GM18951 (cell line): ENCODE results near the gene RAPGEF1.

Experiments used
- POLR2A ChIP-seq: IDR thresholded peaks from 4 replicates; pipeline ENCODE4 v1.6.1; 2011; ENCODE audit warnings: mild to moderate bottlenecking; ENCODE audit not compliant: insufficient read length, insufficient read depth; ENCODE audit errors: extremely low read depth
- in situ Hi-C: fragments of 300-500 bp; cut with MboI; formaldehyde crosslinking; loops from one replicate; pipeline ENCODE4 v1.12.0; 2022; ENCODE audit warnings: low sequenced_read_pairs, mixed read lengths, inconsistent platforms; ENCODE audit not compliant: unreplicated experiment

Gene RAPGEF1

DNA sequence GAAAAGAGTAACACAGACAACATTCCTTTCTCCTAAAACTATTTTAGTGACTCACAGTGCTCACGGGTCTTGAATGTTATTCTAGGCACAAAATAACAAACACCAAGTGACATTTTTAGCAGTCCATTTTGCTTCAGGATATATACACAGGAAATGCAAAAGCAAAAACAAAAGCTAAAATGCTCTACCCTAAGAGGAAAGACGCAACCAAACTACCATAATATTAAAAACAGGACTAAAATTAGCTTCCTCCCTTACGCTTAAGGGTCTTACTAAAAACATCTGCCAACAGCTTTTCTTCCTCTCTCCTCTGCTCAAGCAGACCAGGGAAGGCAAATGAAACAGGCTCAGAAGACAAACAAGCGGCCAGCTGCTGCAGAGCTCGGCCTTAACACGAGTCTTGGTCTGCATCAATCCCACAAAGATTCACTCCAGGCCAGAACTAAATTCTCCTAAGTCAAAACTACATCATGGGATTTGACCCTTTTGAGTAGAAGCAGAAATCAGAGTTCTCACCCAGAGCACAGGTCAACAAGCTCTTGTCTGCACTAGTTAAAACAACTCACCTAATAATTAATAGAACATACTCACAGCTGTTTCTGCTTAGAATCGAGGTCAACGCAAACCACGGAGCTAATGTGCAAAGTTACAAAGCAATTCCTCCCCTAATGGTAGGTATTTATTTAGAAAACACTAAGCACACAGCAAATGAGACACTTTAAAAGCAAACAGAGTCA is 62.3 kb downstream of the RAPGEF1 start:
- TF ChIP-seq POLR2A, result peak; percentile 32
- in situ Hi-C loops, result no loop called here

GRCh38 chr9:131677049-131677443 is 62.8 kb downstream of the RAPGEF1 start:
- TF ChIP-seq POLR2A, result no peak
- in situ Hi-C loops, result no loop called here

GRCh38 chr9:131676431-131676972 is 63.4 kb downstream of the RAPGEF1 start:
- in situ Hi-C loops, result no loop called here
- TF ChIP-seq POLR2A, result peak; percentile 45

DNA sequence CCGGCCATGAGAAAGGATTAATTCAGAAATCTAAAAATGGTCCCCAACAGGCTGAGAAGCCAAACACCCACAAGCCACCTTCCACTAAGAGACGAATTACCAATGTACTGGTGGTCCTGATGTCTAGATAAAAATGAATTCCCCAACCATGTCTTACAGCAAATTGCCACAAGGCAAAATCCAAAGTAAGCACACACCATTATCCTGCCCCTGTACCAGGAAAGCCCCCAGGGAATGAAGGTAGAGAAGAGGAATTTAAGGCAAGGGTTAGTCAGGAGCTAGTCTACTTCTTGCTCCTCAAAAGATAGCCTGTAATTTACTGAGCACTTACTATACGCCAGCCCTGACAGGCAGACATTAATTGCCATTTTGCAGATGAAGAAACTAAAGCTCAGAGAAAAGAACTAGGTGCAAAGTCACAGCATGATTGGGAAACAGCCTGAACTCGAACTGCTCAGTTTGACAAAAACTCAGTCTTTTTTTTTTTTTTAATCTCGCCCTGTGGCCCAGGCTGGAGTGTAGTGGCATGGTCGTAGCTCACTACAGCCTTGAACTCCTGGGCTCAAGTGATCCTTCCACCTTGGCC is 64.3 kb downstream of the RAPGEF1 start:
- TF ChIP-seq POLR2A, result no peak
- in situ Hi-C loops, result no loop called here

DNA sequence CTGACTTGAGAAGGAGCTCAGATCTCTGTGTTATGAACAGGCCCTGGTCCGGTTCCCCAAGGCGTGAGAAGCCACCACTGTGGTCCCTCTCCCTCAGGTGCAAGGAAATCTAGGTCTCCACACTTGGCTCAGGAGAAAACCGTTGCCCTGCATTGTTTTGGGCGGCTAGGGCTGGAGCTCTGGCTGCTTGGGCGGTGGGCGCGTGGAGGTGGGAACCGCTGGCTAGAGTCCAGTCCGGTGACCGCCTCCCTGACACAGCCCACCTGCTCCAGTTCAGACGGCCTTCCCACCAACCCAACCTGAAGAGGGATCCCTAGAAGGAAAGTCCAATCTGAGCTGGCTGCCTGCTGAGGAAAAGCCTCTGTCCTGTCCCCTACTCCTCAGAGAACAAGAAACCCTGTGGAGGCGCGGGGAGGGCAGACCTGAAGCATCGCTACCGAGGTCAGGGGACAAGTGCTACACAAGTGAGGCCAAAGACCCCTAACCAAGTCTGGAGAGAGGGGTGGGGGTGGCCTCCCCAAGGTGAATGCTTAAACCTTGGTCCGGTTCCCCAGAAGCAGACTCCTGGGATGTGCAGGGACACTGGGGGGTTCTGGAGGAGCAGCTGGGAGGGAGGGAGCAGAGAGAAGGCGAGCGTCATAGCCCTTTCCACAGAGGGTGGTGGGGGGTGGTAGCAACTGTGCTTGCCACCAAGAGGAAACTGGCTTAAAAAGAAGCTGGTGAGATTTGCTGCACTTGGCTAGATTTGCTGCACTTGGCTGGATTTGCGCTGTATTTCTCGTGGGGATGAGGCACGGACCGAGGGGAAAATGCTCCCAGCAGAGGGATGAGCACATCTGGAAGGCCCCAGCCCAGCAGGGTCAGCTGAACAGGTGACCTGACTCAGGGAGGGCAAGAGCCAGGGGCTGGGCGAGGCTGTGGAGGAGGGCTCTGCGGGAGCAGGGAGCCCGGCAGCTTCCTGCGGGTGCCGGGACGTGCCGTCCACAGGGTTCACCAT is 65.2 kb downstream of the RAPGEF1 start:
- no peak for TF ChIP-seq POLR2A
- in situ Hi-C loops, result no loop called here

GRCh38 chr9:131673531-131673930 is 66.3 kb downstream of the RAPGEF1 start:
- in situ Hi-C loops, result no loop called here
- no peak for TF ChIP-seq POLR2A

GRCh38 chr9:131673068-131673467 is 66.8 kb downstream of the RAPGEF1 start:
- no peak for TF ChIP-seq POLR2A
- in situ Hi-C loops, result no loop called here

DNA sequence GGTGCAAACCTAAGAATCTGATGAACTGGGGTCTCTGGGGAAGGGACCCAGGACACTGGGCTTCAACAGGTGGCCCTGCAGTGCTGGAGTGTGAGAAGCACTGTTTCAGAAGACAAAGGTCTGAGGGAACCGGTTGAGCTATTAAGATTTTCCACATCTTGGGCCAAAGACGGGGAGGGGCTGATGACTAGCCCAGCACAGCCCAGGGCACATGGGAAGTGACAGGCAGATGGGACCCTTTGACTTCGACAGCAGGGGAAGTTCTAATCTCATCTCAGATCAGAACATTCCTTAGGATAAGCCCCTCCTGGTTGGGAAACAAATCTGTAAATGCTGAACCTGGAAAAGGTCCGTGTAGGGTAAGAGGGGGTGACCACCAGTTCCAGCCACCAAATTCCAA is 67.4 kb downstream of the RAPGEF1 start:
- in situ Hi-C loops, result no loop called here

DNA sequence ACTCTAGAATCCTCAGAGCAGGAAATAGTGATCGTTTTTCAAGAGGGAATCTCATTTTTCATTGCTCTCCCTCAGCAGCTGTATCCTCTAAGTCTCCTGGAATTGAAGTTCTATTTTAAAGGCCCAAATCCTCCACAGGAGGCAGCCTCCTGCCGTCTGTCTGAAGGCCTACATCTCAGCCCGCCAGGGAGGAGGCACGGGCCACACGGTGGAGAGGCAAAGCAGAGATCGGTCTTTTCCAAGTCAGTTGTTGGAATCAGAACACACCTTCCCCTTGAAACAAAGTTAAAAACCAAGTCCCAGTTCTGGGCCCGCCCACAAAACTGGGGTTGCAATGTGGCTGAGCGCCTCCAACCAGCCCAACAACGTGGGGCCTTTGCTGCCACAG is 68.7 kb downstream of the RAPGEF1 start:
- in situ Hi-C loops, result no loop called here
- TF ChIP-seq POLR2A, result no peak

More for the DNA sequence above, 67.4 kb downstream of the RAPGEF1 start:
- no peak for TF ChIP-seq POLR2A

- in situ Hi-C loops, result no loop called here
- TF ChIP-seq POLR2A, result no peak
Observed at GRCh38 chr9:131670247-131671132, 69.4 kb downstream of the RAPGEF1 start.

DNA sequence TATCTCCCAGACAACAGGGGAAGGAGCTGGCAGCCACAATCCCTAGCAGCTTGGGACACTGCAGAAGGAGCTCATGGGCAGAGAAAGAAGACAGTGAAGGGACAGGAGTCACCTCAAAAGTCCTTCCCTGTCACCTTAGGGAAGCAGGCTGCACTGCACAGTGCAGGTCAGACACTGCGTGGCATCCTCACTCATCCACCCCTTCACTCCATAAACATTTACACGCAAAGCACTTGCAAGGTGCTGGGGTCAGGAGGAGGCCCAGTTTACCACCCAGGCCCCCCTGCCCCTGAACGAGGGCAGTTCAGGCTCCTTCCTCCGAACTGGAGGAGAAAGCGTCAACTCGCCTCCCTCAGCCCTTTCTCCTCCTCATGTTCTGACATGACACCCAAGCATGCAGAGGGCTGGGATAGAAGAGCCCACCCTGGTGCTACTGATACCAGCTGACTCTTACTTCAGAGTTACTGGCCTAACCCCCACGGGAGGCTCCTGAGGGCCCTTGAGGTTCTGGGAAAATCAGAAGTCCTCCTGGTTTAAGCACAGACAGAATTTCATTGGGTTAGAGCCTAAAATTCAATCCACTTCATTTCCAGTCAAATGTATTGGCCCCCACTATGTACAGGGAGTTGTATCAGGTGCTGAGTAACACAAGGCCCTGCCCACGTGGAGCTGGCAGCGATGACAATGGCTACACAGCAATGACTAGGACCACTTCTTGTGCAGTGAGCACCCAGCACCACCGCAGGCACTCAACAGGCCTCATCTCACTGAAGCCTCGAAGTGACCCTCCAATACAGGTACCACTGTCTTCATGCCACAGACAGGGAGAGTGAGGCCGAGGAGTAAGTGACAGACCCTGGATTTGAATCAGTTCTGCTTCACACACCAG is 70.4 kb downstream of the RAPGEF1 start:
- in situ Hi-C loops, result no loop called here
- TF ChIP-seq POLR2A, result no peak
